ENCODE results near the gene TCF3.

DNA sequence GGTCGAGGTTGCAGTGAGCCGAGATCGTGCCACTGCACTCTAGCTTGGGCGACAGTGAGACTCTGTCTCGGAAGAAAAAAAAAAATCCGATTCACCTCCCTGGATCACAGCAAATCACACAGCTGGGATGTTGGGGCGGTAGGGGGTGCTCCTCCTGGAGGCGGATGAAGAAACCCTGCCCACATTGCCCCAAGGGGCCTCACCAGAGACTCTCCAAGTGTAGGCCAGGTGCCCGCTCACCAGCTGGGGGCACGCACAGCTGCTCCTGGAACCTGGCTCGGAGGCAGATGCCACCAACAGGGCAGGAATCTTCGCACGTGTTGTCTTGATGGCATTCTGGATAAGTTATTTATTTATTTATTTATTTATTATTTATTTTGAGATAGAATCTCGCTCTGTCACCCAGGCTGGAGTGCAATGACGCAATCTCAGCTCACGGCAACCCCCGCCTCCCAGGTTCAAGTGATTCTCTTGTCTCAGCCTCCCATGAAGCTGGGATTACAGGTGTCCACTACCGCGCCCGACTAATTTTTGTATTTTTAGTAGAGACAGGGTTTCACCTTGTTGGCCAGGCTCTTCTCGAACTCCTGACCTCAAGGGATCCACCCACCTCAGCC lies 50.2 kb downstream of the TCF3 start:
- TF ChIP-seq, protein P1, sequence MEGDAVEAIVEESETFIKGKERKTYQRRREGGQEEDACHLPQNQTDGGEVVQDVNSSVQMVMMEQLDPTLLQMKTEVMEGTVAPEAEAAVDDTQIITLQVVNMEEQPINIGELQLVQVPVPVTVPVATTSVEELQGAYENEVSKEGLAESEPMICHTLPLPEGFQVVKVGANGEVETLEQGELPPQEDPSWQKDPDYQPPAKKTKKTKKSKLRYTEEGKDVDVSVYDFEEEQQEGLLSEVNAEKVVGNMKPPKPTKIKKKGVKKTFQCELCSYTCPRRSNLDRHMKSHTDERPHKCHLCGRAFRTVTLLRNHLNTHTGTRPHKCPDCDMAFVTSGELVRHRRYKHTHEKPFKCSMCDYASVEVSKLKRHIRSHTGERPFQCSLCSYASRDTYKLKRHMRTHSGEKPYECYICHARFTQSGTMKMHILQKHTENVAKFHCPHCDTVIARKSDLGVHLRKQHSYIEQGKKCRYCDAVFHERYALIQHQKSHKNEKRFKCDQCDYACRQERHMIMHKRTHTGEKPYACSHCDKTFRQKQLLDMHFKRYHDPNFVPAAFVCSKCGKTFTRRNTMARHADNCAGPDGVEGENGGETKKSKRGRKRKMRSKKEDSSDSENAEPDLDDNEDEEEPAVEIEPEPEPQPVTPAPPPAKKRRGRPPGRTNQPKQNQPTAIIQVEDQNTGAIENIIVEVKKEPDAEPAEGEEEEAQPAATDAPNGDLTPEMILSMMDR (IDR thresholded peaks at IDR 0.05): no peak
- TF ChIP-seq POLR2A (IDR thresholded peaks at IDR 0.05): no peak
